Stomach (tissue), 4 donors: ENCODE measurements around the gene MAPK8IP3.

Source experiments
- CTCF ChIP-seq, 7 experiments: fragments of 450-650 bp in 4 of 7; fragments of 200-600 bp in 3 of 7; sonication (generic) in 3 of 7; IDR thresholded peaks; one replicate each; pipeline ENCODE4 v1.5.1; 2016 to 2019; ENCODE audit warnings: antibody characterized with exemption in 7 of 7, control low read depth in 2 of 7, mild to moderate bottlenecking in 1 of 7
- POLR2A ChIP-seq, 4 donors: fragments of 450-650 bp; IDR thresholded peaks; one replicate each; pipeline ENCODE4 v1.6.1; 2016; ENCODE audit warnings: antibody characterized with exemption in 4 of 4, control low read depth in 2 of 4, mild to moderate bottlenecking in 1 of 4, moderate library complexity in 1 of 4
- POLR2AphosphoS5 ChIP-seq, 3 donors: sonication (generic); formaldehyde crosslinking; IDR thresholded peaks; one replicate each; pipeline ENCODE4 v1.6.1; 2016; ENCODE audit warnings: antibody characterized with exemption in 3 of 3

GRCh38 chr16:1713933-1714332, 7.9 kb downstream of the MAPK8IP3 start:
- TF ChIP-seq CTCF (IDR thresholded peaks at IDR 0.05) (no peak), POLR2A (IDR thresholded peaks at IDR 0.05) (no peak), POLR2AphosphoS5 (IDR thresholded peaks at IDR 0.05) (no peak)
